Activated CD4-positive, alpha-beta T cell treated with anti-CD3 and anti-CD28 coated beads, Interleukin-2, amount 50 U/mL, for 48 hours (primary cell): Measurements from ENCODE around the gene SCYGR2.
A peak's percentile ranks its signal among the peaks of the same experiment; 100 is the strongest.
"Not testable (repeated sequence)": the region's sequence is repeated elsewhere in the genome, so short reads cannot be mapped to it uniquely, and the experiment has no call there.

Experiments
- DNase-seq, 2 experiments: peaks; one replicate each; pipeline ENCODE4 v3.0.0-alpha.2; 2020

SCYGR2 gene

DNA sequence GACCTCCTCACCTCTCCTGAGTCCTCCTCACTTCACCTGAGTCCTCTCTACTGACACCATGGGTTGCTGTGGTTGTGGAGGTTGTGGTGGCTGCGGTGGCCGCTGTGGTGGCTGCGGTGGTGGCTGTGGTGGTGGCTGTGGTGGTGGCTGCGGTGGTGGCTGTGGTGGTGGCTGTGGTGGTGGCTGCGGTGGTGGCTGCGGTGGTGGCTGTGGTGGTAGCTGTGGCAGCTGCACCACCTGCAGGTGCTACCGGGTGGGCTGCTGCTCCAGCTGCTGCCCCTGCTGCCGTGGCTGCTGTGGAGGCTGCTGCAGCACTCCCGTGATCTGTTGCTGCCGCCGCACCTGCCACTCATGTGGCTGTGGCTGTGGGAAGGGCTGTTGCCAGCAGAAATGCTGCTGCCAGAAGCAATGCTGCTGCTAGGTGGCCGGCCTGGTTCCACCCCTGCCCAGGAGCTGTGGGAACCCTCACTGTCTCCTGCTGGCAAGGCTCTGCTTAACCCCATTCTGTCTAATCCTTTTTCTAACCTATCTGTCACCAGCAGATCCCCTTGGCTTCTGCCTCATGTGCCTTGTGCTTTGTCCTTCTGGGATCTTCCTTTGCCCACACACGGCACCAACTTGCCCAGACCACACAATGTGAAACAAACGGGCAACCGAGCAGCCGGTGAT is at the start of gene SCYGR2:
TSS of gene SCYGR2 (plus strand) at position 59 of the 669 bp plus-strand sequence. CDS start at position 59, 0 bp downstream.
- not testable (repeated sequence) for DNase-seq

DNA sequence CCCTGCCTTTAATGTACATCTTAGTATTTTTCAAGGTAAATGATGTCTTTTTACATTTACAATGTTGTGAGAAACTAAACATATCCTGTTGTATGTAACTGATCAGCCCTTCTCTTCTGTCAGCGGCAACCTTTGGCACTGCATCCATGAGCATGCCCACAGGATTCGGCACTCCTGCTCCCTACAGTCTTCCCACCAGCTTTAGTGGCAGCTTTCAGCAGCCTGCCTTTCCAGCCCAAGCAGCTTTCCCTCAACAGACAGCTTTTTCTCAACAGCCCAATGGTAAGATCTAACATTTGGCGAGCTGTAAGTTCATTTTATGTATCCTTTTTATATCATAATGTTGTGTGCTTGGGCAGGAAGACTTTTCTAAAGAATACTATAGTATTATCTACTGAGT is 46.9 kb upstream of the SCYGR2 start:
- DNase-seq, result no peak

- no peak for DNase-seq
These were observed 36.1 kb upstream of the SCYGR2 start for GRCh38 chr2:227562581-227562980.

- DNase-seq, result no peak
These were observed 33.6 kb upstream of the SCYGR2 start for GRCh38 chr2:227565080-227565479.

DNA sequence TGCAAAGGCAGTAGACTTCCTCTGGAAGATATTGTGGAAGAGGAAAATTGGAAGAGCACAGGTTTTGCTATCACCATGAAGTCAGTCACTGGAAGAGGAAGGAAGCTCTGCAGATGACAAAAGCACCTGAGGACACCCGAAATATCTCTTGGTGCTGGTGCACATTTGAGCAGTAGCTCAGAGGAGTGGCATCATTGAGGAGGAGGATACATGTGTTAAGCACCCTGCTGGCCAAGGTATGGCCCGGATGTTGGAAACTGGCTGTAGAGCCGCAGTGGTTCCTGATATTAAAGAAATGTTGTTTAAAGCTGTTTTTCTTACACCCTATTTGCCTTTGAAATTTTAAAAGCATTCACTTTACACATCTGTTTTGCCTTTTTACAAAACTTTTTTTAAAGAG is 32.7 kb upstream of the SCYGR2 start:
- DNase-seq, result no peak

GRCh38 chr2:227568852-227569169 is 29.9 kb upstream of the SCYGR2 start:
- no peak for DNase-seq

GRCh38 chr2:227570615-227571014 is 28.1 kb upstream of the SCYGR2 start:
- DNase-seq, result no peak

DNA sequence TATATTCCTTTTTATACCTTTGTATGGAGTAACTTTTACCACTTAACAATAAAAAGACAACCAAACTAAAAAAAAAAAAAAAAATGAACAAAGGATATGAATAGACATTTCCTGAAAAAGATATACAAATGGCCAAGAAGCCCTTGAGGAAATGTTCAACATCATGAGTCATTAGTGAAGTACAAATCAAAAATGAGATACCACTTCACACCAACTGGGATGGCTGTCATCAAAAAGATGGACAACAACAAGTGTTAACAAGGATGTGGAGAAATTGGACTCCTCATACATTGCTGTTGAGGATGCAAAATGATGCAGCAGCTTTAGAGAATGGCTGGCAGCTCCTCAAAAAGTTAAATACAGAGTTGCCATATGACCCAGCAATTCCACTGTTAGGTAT is 22.6 kb upstream of the SCYGR2 start:
- no peak for DNase-seq

DNA sequence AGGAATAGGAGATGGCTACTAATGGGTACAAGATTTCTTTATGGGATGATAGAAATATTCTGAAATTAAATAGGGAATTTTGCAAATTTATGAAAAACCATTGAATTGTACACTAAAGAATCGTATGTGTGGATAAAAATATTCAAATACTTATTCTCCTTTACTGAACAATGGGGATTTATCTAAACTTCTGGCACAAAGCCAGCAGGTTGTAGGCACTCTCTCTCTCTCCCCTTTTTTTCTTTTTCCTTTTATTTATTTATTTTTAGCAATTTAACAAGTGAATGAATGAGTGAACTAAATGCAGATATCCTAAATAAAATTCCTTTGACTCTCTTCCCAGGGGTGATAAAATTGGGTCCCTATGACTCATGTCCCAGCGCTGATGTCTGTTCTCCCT is 21.9 kb upstream of the SCYGR2 start:
- DNase-seq, result no peak

DNA sequence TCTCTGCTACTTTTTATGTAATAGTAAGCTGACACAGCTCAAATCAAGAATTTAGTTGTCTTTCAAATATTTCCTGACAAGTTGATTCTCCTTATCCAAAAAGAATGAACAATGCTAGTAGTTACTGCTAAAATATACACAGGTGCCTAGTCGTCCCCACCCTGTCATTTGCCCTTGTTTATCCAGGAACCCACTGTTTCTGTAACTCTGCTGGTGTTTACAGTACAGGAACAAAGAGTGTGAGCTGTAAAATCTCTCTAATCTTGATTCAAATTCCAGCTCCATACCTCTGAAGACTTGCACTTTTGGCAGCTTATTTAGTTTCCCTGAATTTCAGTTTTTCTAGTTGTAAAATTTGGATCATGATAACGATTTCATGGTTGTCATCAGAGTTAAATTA is 21.1 kb upstream of the SCYGR2 start:
- no peak for DNase-seq

GRCh38 chr2:227578642-227579041 is 20.1 kb upstream of the SCYGR2 start:
- DNase-seq, result no peak

DNA sequence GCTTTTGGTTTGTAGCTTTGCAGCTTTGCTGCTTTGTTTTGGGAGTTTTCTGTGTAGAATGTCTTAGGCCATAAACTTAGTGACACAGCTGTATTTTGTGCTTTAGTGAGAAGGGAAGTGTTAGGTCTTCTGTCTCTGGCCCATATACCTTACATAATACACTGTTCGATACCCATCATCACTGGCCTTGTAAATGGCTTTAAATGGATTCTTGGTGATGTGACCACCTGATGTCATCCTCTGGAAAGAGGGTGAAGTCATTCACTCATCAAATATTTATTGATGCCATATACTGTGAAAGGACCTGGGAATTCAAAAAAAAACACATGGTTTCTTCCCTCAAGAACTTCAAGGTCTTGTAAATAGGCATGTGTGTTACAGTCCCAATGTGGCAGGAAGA is 18.9 kb upstream of the SCYGR2 start:
- DNase-seq, result no peak

- DNase-seq, result no peak
These were observed 16.3 kb upstream of the SCYGR2 start for GRCh38 chr2:227582369-227582768.

DNA sequence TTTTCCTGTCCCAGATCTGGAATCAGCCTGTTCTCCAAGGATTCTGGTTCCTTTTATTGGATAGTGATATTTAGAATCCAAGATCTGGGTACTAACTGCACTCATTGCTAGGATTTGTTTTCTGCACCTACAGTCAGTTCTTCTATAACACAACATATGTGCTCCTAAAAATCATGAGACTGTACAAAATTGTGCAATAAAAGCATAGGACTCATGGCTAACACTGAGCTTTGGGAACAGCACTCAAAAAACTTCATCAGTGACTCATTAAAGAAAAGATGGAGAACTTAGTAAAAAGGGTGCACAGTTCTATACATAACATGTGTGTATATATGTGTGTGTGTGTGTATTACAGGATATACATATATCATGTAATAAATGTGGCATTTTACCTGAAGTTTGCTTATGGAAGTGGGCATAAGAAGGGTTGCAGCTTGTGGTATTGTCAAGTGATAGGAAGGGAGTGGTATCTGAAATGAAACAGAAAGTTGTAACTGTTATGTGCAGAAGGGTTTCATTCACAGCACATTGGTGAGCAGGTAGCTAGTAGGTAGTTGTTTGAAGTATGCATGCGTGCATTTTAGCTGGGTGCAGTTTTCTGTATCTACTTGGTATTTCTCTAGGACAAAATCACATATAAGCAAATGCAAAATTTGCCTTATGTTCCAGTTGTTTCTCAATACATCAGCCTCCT is 5.9 kb upstream of the SCYGR2 start:
- no peak for DNase-seq

DNA sequence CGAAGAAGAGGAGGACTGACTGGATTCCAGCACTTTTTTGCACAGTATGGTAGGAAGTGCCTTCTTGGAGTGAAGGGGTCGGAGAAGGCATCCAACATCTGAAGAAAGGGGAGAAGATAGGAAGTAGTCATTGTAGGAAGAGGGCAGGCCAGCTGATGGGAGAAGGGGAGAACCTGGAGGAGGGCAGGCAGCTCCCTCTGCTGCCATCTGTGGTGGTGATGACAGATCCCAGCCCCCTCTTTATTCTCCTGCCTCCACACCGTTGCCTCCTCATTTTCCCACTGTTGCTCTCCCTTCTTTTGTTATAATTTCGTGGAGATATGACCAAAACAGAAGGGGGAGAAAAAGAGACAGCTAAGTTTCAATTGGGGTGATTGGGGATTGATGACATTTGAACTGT is 2.9 kb upstream of the SCYGR2 start:
- no peak for DNase-seq

DNA sequence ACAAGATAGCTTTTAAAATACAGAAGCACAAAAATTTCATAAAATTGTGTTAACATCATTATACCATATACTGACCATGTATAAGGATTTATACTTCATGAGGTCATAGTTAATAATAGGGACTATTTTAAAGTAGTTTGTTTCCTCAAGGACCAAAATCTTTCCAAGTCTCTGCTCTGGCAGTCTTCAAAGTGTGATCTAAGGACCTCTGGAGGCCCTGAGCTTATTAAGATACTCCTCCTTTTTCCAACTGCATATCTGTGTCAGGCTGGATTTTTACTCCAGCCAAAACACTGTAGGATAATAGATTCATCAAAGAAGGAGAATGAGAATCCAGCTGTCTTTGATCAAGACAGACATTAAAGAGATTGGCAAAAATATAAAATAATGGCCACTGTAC is 1.7 kb upstream of the SCYGR2 start:
- no peak for DNase-seq

GRCh38 chr2:227597998-227598397 is 695 bp upstream of the SCYGR2 start:
- DNase-seq, result no peak

GRCh38 chr2:227602358-227602757 is 3.7 kb downstream of the SCYGR2 start:
- no peak for DNase-seq

GRCh38 chr2:227606476-227606875 is 7.8 kb downstream of the SCYGR2 start:
- DNase-seq, result no peak

GRCh38 chr2:227607941-227608340 is 9.2 kb downstream of the SCYGR2 start:
- no peak for DNase-seq

DNA sequence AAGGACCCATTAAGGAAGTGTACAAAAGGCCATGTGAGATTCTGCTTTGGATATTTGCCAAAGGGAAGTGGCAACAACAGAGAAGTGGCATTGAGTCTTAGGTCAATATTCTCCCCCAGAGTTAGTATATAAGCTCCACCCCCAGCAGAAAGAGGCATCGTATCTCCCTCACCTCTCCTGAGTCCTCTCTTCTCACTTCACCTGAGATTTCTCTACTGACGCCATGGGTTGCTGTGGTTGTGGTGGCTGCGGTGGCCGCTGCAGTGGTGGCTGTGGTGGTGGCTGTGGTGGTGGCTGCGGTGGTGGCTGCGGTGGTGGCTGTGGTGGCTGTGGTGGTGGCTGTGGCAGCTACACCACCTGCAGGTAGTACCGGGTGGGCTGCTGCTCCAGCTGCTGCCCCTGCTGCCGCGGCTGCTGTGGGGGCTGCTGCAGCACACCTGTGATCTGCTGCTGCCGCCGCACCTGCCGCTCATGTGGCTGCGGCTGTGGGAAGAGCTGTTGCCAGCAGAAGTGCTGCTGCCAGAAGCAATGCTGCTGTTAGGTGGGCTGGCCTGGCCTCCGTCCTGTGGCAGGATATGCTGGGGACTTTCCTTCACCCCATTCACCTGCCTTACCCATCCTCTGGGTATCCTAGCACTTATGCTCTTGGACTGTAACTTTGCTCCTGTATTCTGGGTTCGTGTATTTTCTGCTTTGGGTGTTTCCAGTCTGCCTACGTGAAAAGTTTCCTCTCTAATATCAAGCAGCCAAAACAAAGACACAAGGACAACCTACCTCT is 10.1 kb downstream of the SCYGR2 start:
- DNase-seq, result peak; percentile 6 to 7

GRCh38 chr2:227610123-227610522 is 11.4 kb downstream of the SCYGR2 start:
- no peak for DNase-seq

DNA sequence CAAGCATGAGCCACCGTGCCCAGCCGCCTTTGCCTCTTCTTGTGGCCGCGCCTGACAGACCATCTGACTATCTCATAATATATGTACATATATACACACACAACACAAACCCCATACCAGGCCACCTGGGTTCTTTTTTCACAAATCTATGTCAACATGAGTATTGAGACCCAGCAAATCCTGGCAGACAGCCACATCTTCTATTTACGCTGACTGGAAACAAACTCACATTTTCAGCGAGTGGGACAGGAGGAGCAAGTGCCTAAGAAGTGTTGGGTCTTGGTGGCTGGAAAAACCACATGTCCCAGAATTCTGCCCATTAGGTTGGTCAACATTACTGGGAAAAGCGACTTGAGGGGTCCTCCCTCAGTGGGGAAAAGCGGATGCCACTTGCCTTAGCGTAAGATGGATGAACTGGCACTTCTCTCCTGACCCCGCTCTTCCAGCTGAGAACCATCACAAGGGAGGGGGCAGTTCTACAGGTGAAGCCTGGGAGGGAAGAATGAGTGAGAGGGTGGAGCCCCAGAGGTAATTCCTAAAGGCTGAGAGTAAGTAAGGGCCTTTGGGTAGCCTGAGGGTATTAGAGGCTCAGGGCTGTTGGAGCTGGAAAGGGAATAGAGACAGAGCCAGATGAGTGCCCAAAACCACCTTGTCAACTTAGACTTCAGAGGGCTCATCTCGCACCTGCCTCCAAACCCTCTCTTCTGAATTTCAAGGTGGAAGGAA is 14.0 kb downstream of the SCYGR2 start:
- DNase-seq, result no peak

GRCh38 chr2:227613272-227613660 is 14.6 kb downstream of the SCYGR2 start:
- DNase-seq, result no peak
